PC-9 (cell line): ENCODE results near the gene PHACTR4. TPM values are rescaled to one million over a fixed set of nuclear protein-coding genes. Genes with fewer than 3 reads are reported as not detected.

Experiments used
- BruUV-seq: library from RNA; stranded (reverse); fragments of 400-500 nt; replicated peaks from 2 replicates; lab custom pipeline; 2021; lab: Mats Ljungman, UMichigan
- CTCF ChIA-PET: fragments of 300-600 bp; sonication (Branson Sonifier 250); formaldehyde crosslinking; loops from one replicate; lab custom pipeline; 2022; ENCODE audit warnings: antibody characterized with exemption; lab: Charles Lee
- POLR2A ChIA-PET: fragments of 300-600 bp; sonication (Branson Sonifier 250); formaldehyde crosslinking; loops from one replicate; lab custom pipeline; 2022; ENCODE audit warnings: antibody characterized with exemption; ENCODE audit not compliant: unreplicated experiment; lab: Charles Lee
- DNase-seq, 2 experiments: peaks; one replicate each; pipeline versions ENCODE4 v3.0.0 to v3.0.0-alpha.2; 2015 to 2022; ENCODE audit warnings: mixed read lengths in 1 of 2
- H2AFZ ChIP-seq: fragments of 200-600 bp; sonication (generic); 2 replicates; pipeline ENCODE4 v1.8.1; 2017; ENCODE audit warnings: antibody characterized with exemption
- H3F3A ChIP-seq: fragments of 200-600 bp; sonication (generic); 2 replicates; pipeline ENCODE4 v1.8.1; 2017; ENCODE audit warnings: antibody characterized with exemption, mild to moderate bottlenecking, low read depth; ENCODE audit not compliant: insufficient read depth
- H3K27ac ChIP-seq: fragments of 200-600 bp; sonication (generic); 2 replicates; pipeline ENCODE4 v1.6.1; 2016; ENCODE audit warnings: mixed run types
- H3K27me3 ChIP-seq: fragments of 200-600 bp; sonication (generic); 2 replicates; pipeline ENCODE4 v1.6.1; 2016; ENCODE audit warnings: low read depth, mixed run types; ENCODE audit not compliant: insufficient read depth
- H3K36me3 ChIP-seq: fragments of 200-600 bp; sonication (generic); 2 replicates; pipeline ENCODE4 v1.6.1; 2016; ENCODE audit warnings: low read depth, mixed run types
- H3K4me1 ChIP-seq: fragments of 200-600 bp; sonication (generic); replicated peaks from 2 replicates; pipeline ENCODE4 v1.6.1; 2016; ENCODE audit warnings: mixed run types; ENCODE audit not compliant: insufficient read depth
- H3K4me2 ChIP-seq: fragments of 200-600 bp; sonication (generic); 2 replicates; pipeline ENCODE4 v1.6.1; 2017; ENCODE audit warnings: mixed run types
- H3K4me3 ChIP-seq: fragments of 200-600 bp; sonication (generic); 2 replicates; pipeline ENCODE4 v1.6.1; 2016; ENCODE audit warnings: mixed run types
- H3K79me2 ChIP-seq: fragments of 200-600 bp; sonication (generic); 2 replicates; pipeline ENCODE4 v1.6.1; 2017; ENCODE audit warnings: low read depth, mixed run types
- H3K9me2 ChIP-seq: fragments of 200-600 bp; sonication (generic); 2 replicates; pipeline ENCODE4 v1.8.1; 2017; ENCODE audit warnings: mild to moderate bottlenecking; ENCODE audit not compliant: insufficient read depth
- H3K9me3 ChIP-seq: fragments of 200-600 bp; sonication (generic); 2 replicates; pipeline ENCODE4 v1.8.1; 2016; ENCODE audit warnings: low read depth; ENCODE audit not compliant: insufficient read depth
- H4K20me1 ChIP-seq: fragments of 200-600 bp; sonication (generic); 2 replicates; pipeline ENCODE4 v1.8.1; 2017; ENCODE audit not compliant: insufficient read depth
- EZH2 ChIP-seq: fragments of 200-600 bp; sonication (generic); IDR thresholded peaks from 2 replicates; pipeline ENCODE4 v1.8.0; 2017; ENCODE audit warnings: antibody characterized with exemption, low read depth
- intact Hi-C: fragments of 100-400 bp; cut with micrococcal nuclease; formaldehyde crosslinking; loops from one replicate; pipeline ENCODE4 v1.10.0; 2022; ENCODE audit not compliant: unreplicated experiment
- total RNA-seq: library from RNA; stranded (reverse); gene quantifications from 2 replicates; pipeline ENCODE4 v1.2.3, GENCODE V29; 2021
- TF ChIP-seq, protein P1 (sequence below): fragments of 200-600 bp; sonication (generic); conservative IDR thresholded peaks from 2 replicates; pipeline ENCODE4 v1.6.1; 2017; ENCODE audit warnings: mixed run types, antibody characterized with exemption, mild to moderate bottlenecking, moderate library complexity

PHACTR4 gene
- total RNA-seq, 1 experiment from 2014 or later: 45.1 TPM

DNA sequence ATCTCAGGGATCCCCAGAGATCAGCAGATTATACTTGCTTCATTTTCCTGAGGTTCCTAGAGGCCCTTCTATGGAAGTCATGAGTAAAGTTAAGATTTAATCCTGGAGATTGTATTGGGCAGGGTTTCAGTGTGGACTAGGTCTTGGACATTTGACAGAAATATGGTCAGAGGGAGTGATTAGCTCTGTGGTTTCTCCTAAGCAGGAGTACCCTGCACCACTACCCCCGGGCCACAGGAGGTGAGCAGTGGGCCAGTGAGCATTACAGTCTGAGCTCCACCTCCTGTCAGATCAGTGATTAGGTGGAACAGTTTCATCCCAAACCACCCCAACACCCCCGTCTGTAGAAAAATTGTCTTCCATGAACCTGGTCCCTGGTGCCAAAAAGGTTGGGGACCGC is 43.2 kb downstream of the PHACTR4 start:
- Histone ChIP-seq H3K36me3 (no peaks in the 10 kb centered on the region), H3K27ac (no peak overlapping the region), H3K4me2 (no peak overlapping the region), H3K27me3 (no peaks in the 10 kb centered on the region), H3K79me2 (0 out of 2 replicates have a peak, but pooled peaks cover 5% of the 10 kb centered on the region), H3K9me3 (no peaks in the 10 kb centered on the region), H3K4me3 (no peak overlapping the region), H3F3A (peaks cover 12% of the 10 kb centered on the region; the same call in 1 of the 2 replicates), H2AFZ (no peak overlapping the region), H4K20me1 (no peaks in the 10 kb centered on the region), H3K9me2 (no peaks in the 10 kb centered on the region), H3K4me1 (peaks cover 13% of the 10 kb centered on the region)
- intact Hi-C loops: no loop called here
- no peak for DNase-seq
- CTCF ChIA-PET: no interaction called here
- TF ChIP-seq, protein P1, sequence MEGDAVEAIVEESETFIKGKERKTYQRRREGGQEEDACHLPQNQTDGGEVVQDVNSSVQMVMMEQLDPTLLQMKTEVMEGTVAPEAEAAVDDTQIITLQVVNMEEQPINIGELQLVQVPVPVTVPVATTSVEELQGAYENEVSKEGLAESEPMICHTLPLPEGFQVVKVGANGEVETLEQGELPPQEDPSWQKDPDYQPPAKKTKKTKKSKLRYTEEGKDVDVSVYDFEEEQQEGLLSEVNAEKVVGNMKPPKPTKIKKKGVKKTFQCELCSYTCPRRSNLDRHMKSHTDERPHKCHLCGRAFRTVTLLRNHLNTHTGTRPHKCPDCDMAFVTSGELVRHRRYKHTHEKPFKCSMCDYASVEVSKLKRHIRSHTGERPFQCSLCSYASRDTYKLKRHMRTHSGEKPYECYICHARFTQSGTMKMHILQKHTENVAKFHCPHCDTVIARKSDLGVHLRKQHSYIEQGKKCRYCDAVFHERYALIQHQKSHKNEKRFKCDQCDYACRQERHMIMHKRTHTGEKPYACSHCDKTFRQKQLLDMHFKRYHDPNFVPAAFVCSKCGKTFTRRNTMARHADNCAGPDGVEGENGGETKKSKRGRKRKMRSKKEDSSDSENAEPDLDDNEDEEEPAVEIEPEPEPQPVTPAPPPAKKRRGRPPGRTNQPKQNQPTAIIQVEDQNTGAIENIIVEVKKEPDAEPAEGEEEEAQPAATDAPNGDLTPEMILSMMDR: no peak
- no peak for TF ChIP-seq EZH2
- no TSS peak for BruUV-seq
- POLR2A ChIA-PET: interaction anchor here (0.5 kb wide), 1 partner anchor 815 kb away, joined by 26 read pairs; no protein-coding TSS in a partner anchor

DNA sequence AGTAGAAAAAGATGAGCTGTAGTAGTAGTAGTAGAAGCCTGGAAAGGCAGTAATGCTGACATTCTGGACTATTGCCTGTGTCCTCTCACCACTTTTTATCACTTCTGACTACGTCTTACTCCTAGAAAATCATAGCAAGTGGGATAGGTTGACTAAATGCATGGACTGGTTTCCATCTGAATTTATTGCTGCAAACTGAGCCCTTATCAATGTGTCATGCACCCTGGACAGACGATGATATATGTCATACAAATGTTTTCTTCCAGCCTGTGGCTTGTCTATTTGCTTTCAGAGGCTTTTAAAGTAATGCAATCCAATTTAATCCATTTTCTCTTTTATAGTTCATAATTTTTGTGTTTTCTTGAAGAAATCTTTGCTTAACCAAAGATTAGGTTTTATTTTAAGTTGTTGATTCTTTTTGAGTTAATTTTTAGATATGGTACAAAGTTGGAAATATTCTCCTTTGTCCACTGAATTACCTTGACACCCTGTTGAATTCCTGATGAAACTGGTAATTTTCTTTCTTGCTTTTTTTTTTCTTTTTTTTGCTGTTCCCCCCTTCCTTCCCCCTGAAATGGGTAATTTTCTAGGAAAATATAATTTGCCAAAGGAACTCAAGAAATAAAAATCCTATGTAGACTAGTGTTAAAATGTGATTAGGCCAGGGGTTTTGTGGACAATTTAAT is 47.1 kb downstream of the PHACTR4 start:
- H3K9me3 ChIP-seq: no peaks in the 10 kb centered on the region
- H2AFZ ChIP-seq: no peak overlapping the region
- ChIA-PET CTCF (interaction anchor here (0.5 kb wide), 1 partner anchor 124 kb away, joined by 5 read pairs; no protein-coding TSS in a partner anchor), POLR2A (no interaction called here)
- no peaks in the 10 kb centered on the region for H3K9me2 ChIP-seq
- intact Hi-C loops: no loop called here
- peak overlapping the region; percentile 59 for H3K4me2 ChIP-seq
- no peak overlapping the region for H3K4me3 ChIP-seq
- no peak for TF ChIP-seq EZH2
- TF ChIP-seq, protein P1: no peak
- H3K4me1 ChIP-seq: peaks cover 21% of the 10 kb centered on the region
- DNase-seq: no peak
- H3K27me3 ChIP-seq: no peaks in the 10 kb centered on the region
- peaks cover 9% of the 10 kb centered on the region; the same call in 1 of the 2 replicates for H3F3A ChIP-seq
- 0 out of 2 replicates have a peak, but pooled peaks cover 7% of the 10 kb centered on the region for H3K79me2 ChIP-seq
- H4K20me1 ChIP-seq: no peaks in the 10 kb centered on the region
- no peaks in the 10 kb centered on the region for H3K36me3 ChIP-seq
- no TSS peak for BruUV-seq
- H3K27ac ChIP-seq: peak overlapping the region; percentile 100

DNA sequence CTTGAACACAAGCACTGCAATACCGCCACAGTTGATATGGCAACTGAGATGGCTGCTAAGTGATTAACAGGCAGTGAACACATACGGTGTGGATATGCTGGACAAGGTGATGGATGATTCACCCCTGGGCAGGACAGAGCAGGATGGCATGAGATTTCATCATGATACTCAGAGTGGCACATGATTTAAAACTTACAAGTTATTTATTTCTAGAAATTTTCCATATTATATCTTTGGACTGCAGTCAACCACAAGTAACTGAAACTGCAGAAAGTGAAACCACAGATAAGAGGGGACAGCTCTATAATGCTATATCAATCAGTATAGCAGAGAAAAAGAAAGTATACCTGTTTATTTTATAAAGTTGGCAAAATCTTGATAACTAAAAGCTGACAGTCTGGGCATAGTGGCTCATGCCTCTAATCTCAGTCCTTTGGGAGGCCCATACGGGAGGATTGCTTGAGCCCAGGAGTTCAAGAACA is 47.9 kb downstream of the PHACTR4 start:
- CTCF ChIA-PET: no interaction called here
- 0 out of 2 replicates have a peak, but pooled peaks cover 7% of the 10 kb centered on the region for H3K79me2 ChIP-seq
- H3K36me3 ChIP-seq: no peaks in the 10 kb centered on the region
- BruUV-seq: TSS peak; percentile 14
- no peaks in the 10 kb centered on the region for H3K9me2 ChIP-seq
- no peaks in the 10 kb centered on the region for H4K20me1 ChIP-seq
- TF ChIP-seq EZH2: no peak
- TF ChIP-seq, protein P1: no peak
- H2AFZ ChIP-seq: no peak overlapping the region
- H3K4me2 ChIP-seq: peak overlapping the region; percentile 59
- peak overlapping the region; percentile 100 for H3K27ac ChIP-seq
- intact Hi-C loops: no loop called here
- peaks cover 9% of the 10 kb centered on the region; the same call in 1 of the 2 replicates for H3F3A ChIP-seq
- H3K4me3 ChIP-seq: no peak overlapping the region
- H3K9me3 ChIP-seq: no peaks in the 10 kb centered on the region
- peak; percentile 58 to 85 for DNase-seq
- no peaks in the 10 kb centered on the region for H3K27me3 ChIP-seq
- H3K4me1 ChIP-seq: peaks cover 21% of the 10 kb centered on the region
- POLR2A ChIA-PET: interaction anchor here (0.6 kb wide), 1 partner anchor 84 kb away, joined by 4 read pairs; no protein-coding TSS in a partner anchor
